ENCODE data around the gene KLF6.

KLF6 gene

GRCh38 chr10:3784510-3785250, at the start of gene KLF6:
Gene KLF6 (minus strand): TSS chr10:3785209. CDS start chr10:3785014, 195 bp downstream.
- in situ Hi-C loops (cut with MboI; ENCODE audit: low sequenced_read_pairs, unreplicated experiment) = no loop called here
- TF ChIP-seq CTCF (IDR thresholded peaks at IDR 0.05; ENCODE audit: borderline replicate concordance, control extremely low read depth, extremely low read depth, insufficient read depth, missing control alignments) = peak; percentile 5
- peak; percentile 41 for DNase-seq (ENCODE audit: low spot score)

GRCh38 chr10:3834404-3834803, 49.4 kb upstream of the KLF6 start:
- TF ChIP-seq CTCF (IDR thresholded peaks at IDR 0.05; ENCODE audit: borderline replicate concordance, control extremely low read depth, extremely low read depth, insufficient read depth, missing control alignments) = no peak
- in situ Hi-C loops (cut with MboI; ENCODE audit: low sequenced_read_pairs, unreplicated experiment) = no loop called here

GRCh38 chr10:3833046-3833445, 48.0 kb upstream of the KLF6 start:
- no peak for DNase-seq (ENCODE audit: low spot score)
- TF ChIP-seq CTCF (IDR thresholded peaks at IDR 0.05; ENCODE audit: borderline replicate concordance, control extremely low read depth, extremely low read depth, insufficient read depth, missing control alignments) = no peak
- in situ Hi-C loops (cut with MboI; ENCODE audit: low sequenced_read_pairs, unreplicated experiment) = no loop called here

More at GRCh38 chr10:3834404-3834803, 49.4 kb upstream of the KLF6 start:
- no peak for DNase-seq (ENCODE audit: low spot score)

GRCh38 chr10:3832022-3832786, 47.2 kb upstream of the KLF6 start:
- no peak for DNase-seq (ENCODE audit: low spot score)
- TF ChIP-seq CTCF (IDR thresholded peaks at IDR 0.05; ENCODE audit: borderline replicate concordance, control extremely low read depth, extremely low read depth, insufficient read depth, missing control alignments) = no peak
- in situ Hi-C loops (cut with MboI; ENCODE audit: low sequenced_read_pairs, unreplicated experiment) = no loop called here

- TF ChIP-seq CTCF (IDR thresholded peaks at IDR 0.05; ENCODE audit: borderline replicate concordance, control extremely low read depth, extremely low read depth, insufficient read depth, missing control alignments) = no peak
- in situ Hi-C loops (cut with MboI; ENCODE audit: low sequenced_read_pairs, unreplicated experiment) = no loop called here
- no peak for DNase-seq (ENCODE audit: low spot score)
Observed at GRCh38 chr10:3831608-3832007, 46.6 kb upstream of the KLF6 start.

- in situ Hi-C loops (cut with MboI; ENCODE audit: low sequenced_read_pairs, unreplicated experiment) = no loop called here
- TF ChIP-seq CTCF (IDR thresholded peaks at IDR 0.05; ENCODE audit: borderline replicate concordance, control extremely low read depth, extremely low read depth, insufficient read depth, missing control alignments) = no peak
- DNase-seq (ENCODE audit: low spot score) = no peak
Observed at GRCh38 chr10:3830946-3831345, 45.9 kb upstream of the KLF6 start.
